Memory B cell (primary cell): ENCODE results near the gene MAB21L4.

Experiments
- ATAC-seq: fragments of 150-1000 bp; cut with Tn5 transposase; 2 replicates; pipeline ENCODE4 v1.10.0; 2021; ENCODE audit warnings: low read depth, mild to moderate bottlenecking, moderate library complexity
- DNase-seq, 2 donors: peaks; one replicate each; pipeline ENCODE4 v3.0.0; 2022; ENCODE audit warnings: low spot score in 2 of 2
- H3K27ac Mint-ChIP-seq: one replicate; pipeline ENCODE4 v1.8.0; 2022; ENCODE audit warnings: mild to moderate bottlenecking, moderate library complexity, mixed read lengths
- H3K27me3 Mint-ChIP-seq: one replicate; pipeline ENCODE4 v1.8.0; 2022; ENCODE audit warnings: mixed read lengths
- H3K36me3 Mint-ChIP-seq: one replicate; pipeline ENCODE4 v1.8.0; 2022; ENCODE audit warnings: mild to moderate bottlenecking, mixed read lengths
- H3K4me1 Mint-ChIP-seq: one replicate; pipeline ENCODE4 v1.8.0; 2022; ENCODE audit warnings: mixed read lengths
- H3K4me3 Mint-ChIP-seq: one replicate; pipeline ENCODE4 v1.8.0; 2022; ENCODE audit warnings: mild to moderate bottlenecking, moderate library complexity, mixed read lengths
- H3K9me3 Mint-ChIP-seq: one replicate; pipeline ENCODE4 v1.8.0; 2022; ENCODE audit warnings: mixed read lengths

The MAB21L4 gene

DNA sequence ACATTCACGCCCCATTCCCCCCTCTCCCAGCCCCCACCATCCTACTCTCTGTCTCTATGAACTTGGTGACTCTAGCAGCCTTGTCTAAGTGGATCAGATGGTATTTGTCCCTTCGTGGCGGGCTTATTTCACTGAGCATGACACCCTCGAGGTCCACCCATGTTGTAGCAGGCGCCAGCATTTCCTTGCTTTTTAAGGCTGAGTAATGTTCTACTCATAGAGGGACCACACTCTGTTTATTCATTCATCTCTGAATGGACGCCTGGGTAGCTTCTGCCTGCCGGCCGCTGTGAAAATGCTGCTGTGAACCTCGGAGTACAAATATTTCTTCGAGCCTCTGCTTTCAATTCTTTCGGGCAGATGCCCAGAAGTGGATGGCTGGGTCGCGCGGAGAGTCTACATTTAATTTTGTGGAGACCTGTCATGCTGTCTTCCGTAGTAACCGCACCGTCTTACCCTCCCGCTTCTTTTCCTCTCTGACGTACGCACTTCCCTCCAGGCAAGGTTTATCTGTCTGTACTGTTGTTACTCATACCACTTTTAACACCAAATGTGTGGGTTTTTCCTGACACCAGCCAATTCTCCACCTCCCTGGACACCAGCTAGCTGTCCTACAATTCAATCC is 15.8 kb upstream of the MAB21L4 start:
- H3K36me3 Mint-ChIP-seq: no peaks in the 10 kb centered on the region
- no peak overlapping the region for H3K4me3 Mint-ChIP-seq
- H3K27me3 Mint-ChIP-seq: peaks cover 21% of the 10 kb centered on the region
- H3K27ac Mint-ChIP-seq: no peak overlapping the region
- peaks cover 3% of the 10 kb centered on the region for H3K4me1 Mint-ChIP-seq
- H3K9me3 Mint-ChIP-seq: no peaks in the 10 kb centered on the region
- ATAC-seq: no peak
- no peak for DNase-seq

DNA sequence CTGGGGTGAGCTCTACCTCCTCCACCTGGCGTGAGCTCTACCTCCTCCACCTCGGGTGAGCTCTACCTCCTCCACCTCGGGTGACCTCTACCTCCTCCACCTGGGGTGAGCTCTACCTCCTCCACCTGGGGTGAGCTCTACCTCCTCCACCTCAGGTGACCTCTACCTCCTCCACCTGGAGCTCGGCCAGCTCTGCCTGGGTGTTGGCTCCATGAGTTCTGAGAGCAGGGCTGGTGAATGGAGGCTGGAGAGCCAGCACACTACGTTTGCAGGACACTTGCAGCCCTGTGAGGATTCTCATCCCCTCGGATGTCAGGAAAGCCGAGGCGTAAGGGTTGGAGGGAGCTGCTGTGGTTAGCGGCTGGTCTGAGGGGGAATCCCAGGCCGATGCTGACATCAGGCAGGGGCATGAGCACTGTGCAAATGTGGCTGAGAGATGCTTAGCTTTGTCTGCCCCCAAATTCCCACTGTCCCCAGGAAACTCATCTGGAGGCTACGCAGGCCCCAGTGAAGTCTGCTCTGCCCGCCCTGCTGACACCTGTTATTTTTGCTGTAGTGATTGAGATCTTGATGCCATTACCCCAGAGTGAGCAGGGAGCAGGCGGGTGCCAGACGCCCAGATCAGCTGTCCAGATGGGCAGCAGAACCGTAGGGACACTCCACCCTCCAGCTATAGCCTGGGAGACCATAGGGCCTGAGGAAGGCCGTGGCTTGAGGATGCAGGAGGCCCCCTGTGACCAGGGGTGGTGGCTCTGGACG is 13.4 kb upstream of the MAB21L4 start:
- Mint-ChIP-seq H3K27ac (no peak overlapping the region), H3K36me3 (no peaks in the 10 kb centered on the region), H3K27me3 (peaks cover 15% of the 10 kb centered on the region), H3K9me3 (no peaks in the 10 kb centered on the region), H3K4me1 (peaks cover 3% of the 10 kb centered on the region), H3K4me3 (no peak overlapping the region)
- ATAC-seq (no peak), DNase-seq (no peak)

DNA sequence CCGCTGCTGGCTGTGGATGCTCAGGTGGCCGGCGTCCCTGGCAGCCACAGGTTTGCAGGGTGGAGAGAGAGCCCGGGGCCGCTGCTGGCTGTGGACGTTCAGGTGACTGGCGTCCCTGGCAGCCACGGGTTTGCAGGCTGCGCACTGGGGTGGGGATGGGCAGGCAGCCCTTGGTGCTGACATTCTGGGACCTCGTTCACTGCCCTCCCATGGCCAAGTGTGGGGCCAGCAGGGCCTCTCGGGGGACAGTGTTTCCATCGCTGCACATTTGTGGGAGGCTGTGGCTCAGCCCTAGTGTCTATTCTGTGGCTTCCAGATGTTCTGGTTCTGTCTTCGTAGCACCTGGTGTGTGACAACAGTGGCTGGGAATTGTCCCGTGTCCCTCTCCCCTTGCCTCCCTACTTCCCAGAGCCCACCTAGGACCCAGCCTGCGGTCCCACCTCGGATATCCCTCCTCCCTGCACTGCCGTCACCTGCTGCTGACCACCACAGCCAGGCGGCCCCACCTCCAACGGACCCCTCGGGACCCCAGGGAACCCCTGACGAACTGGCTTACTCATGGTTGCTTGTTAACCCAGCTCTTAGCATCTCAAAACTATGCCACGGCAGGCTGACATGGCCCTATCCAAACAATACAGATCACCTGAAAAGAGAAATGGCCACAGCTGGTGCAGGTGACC is 11.1 kb upstream of the MAB21L4 start:
- DNase-seq (no peak), ATAC-seq (no peak)
- Mint-ChIP-seq H3K4me3 (no peak overlapping the region), H3K36me3 (no peaks in the 10 kb centered on the region), H3K4me1 (peaks cover 2% of the 10 kb centered on the region), H3K9me3 (no peaks in the 10 kb centered on the region), H3K27ac (no peak overlapping the region), H3K27me3 (peaks cover 5% of the 10 kb centered on the region)

DNA sequence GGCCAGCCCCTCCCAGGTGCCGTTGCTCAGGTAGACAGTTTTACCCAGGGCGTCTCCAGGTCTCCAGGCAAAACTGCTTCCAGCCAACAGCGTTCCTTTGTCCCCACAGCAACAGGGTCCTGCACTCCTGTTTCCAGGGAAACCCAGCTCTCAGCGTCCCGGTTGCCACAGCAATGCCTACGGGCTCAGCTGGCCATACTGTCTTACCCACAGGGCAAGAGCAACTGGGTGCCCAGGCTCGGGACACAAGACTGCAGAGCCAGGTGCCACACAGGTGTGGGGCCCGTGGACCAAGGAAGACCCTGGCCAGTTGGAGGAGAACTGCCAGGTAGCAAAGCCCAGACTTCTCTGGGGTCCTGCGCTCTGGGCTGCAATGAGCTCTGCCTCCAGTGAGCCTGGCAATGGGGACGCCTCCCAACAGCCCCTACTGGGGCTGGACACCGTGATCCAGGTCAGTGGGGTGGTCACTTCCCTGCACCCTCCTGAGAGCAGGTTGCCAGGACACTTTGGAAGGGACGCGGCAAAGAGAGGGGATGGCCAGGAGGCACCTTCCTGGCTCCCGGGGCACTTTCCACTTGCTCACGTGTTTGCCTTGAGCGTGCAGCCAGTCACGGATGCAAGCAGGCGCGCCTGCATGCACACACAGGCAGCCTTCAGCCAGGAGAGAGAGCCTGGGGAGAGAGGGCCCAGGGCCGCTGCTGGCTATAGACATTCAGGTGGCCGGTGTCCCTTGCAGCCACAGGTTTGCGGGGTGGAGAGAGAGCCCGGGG is 10.4 kb upstream of the MAB21L4 start, which contains the start of gene CROCC2:
TSS of gene CROCC2 (plus strand) at position 196 of the 770 bp plus-strand sequence. CDS start at position 374, 178 bp downstream.
- no peak within 1 kb of the TSS for H3K27ac Mint-ChIP-seq
- H3K4me3 Mint-ChIP-seq: no peak within 1 kb of the TSS
- DNase-seq (no peak), ATAC-seq (no peak)
- H3K27me3 Mint-ChIP-seq: peaks cover 2% of the 10 kb centered on the region
- no peaks in the 10 kb centered on the region for H3K4me1 Mint-ChIP-seq
- H3K36me3 Mint-ChIP-seq: no peaks in the 10 kb centered on the region
- H3K9me3 Mint-ChIP-seq: no peaks in the 10 kb centered on the region

DNA sequence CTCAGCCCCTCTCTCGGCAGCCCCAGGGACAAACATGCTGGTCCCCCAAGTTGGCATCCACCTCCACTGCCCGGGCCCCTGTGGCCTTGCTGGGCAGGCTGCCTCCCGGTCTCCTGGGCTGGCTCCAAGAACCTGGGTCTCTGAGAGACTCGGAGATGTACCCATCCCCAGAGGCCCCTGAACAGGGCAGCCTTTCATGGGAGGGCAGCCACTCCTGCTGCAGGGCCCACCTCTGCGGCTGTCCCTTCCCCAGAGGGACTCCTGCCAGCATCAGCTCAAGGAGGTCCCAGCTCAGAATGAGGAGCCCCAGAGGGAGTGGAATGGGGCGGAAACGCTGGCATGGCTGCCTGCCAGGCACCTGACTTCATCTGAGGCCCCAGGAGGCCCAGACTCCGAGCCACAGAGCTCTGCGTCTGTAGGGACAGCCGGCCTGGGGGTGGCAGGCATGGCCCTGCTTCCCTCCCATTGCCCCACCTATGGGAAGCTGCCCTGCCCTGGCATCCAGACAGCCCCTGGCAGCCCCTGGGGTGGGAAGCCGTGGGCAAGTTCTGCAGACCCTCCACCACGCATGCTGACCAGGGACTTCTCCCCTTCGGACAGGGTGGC is 9.3 kb upstream of the MAB21L4 start:
- Mint-ChIP-seq H3K9me3 (peaks cover 1% of the 10 kb centered on the region), H3K36me3 (no peaks in the 10 kb centered on the region), H3K27me3 (no peaks in the 10 kb centered on the region), H3K4me3 (no peak overlapping the region), H3K27ac (no peak overlapping the region), H3K4me1 (peaks cover 2% of the 10 kb centered on the region)
- ATAC-seq (no peak), DNase-seq (no peak)

DNA sequence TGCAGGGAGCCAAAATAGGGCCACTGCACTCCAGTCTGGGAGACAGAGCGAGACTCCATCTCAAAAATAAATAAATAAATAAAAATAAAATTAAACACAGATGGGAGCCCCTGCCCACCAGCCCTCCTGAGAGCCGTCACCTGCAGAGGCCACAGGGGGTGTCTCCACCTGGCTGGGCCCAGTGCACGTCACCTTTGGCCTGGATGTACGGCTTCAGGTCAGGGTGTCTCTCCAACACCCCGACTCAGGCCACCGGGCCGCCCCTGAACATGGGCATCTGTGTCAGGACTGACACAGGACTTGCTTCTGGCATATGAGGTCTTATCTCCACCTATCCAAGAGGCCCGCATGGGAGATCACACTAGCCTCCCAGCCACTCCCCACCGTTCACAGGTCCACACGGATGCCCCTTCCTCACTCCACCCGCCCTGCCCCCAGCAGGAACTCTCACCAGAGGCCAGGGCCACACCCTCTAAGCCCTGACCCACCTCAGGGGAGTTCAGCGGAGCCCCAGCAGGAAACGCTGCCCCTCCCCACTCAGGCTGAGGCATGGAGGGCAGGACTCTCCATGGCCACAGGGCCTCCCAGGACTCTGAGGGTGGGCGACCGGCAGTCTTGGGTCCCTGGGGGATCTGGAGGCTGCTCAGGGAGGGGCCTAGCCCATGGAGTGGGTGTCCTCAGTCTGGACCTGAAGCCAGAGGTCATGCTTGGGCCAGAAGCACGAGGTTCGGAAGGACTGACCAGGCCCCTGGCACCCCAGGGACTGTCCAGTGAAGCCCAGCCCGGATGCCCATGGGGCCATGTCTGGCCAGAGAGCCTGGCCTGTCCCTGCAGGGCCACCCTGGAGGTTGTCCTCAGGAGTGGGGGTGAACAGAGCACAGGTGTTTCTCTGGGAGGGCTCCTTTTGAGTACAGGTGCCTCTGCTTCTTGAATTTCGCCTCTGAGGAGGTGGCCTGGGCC is 8.5 kb upstream of the MAB21L4 start:
- no peak overlapping the region for H3K4me3 Mint-ChIP-seq
- peaks cover 1% of the 10 kb centered on the region for H3K9me3 Mint-ChIP-seq
- H3K27me3 Mint-ChIP-seq: no peaks in the 10 kb centered on the region
- DNase-seq (no peak), ATAC-seq (no peak)
- H3K4me1 Mint-ChIP-seq: peaks cover 2% of the 10 kb centered on the region
- H3K27ac Mint-ChIP-seq: no peak overlapping the region
- no peaks in the 10 kb centered on the region for H3K36me3 Mint-ChIP-seq

DNA sequence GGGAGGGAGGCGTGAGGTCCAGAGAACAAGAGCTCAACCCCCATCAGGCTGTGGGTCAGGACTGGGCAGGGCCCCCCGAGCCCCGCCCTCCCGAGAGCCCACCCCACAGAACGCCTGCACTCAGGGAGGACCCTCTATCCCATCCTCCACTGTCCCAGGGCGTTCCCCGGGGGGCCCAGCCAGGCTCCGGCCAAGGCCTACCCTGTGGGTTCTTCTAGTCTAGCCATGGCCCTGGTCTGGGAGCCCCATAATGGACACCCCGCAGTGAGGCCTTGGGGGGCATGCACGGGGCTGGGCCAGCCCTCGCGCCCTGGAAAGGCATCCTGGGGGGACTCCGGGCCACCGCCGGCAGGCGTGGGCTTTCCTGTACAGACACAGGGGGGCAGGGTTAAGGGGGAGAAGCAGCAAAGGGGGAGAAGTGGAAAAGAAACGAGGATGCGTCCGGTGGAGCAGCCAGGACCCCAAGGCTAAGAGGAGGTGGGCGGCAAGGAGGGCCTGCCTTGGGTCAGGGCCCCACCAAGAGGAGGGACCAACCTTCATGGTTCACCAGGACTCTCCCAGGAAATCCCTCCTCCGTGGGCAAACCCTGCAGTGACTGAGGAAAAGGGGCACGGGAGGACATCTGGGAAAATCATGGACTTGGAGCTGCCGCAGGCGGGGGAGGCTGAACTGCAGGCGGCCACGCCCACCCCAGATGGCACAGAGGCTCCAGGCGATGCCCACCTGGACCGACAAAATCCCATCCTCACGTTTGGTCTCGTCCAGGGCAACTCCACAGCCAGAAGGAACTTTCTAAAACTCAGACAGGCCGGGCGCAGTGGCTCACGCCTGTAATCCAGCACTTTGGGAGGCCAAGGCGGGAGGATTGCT is 7.5 kb upstream of the MAB21L4 start:
- DNase-seq (no peak), ATAC-seq (no peak)
- H3K9me3 Mint-ChIP-seq: peaks cover 1% of the 10 kb centered on the region
- no peak overlapping the region for H3K27ac Mint-ChIP-seq
- H3K4me1 Mint-ChIP-seq: peaks cover 2% of the 10 kb centered on the region
- H3K36me3 Mint-ChIP-seq: no peaks in the 10 kb centered on the region
- H3K4me3 Mint-ChIP-seq: no peak overlapping the region
- H3K27me3 Mint-ChIP-seq: no peaks in the 10 kb centered on the region

DNA sequence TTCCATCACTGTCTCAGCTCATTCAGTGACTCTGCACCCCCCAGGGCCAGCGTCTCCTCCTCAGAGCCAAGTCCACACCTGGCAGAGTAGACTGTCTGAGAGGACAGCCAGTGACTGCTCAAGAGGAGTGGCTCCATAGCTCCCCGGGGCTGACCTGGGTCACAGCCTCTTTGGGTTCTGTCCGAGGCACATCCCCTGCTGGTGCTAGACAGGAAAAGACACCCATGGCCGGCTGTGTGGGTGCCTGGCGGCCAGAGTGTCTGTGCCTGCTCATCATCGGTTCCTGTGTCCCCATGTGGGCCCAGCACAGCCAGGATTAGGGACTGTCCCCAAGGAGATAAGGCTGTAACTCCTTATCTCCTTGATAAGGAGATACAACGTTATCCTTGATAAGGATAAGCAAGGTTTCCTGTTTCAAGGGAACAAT is 6.7 kb upstream of the MAB21L4 start:
- Mint-ChIP-seq H3K4me1 (peaks cover 2% of the 10 kb centered on the region), H3K9me3 (peaks cover 1% of the 10 kb centered on the region), H3K36me3 (no peaks in the 10 kb centered on the region)

DNA sequence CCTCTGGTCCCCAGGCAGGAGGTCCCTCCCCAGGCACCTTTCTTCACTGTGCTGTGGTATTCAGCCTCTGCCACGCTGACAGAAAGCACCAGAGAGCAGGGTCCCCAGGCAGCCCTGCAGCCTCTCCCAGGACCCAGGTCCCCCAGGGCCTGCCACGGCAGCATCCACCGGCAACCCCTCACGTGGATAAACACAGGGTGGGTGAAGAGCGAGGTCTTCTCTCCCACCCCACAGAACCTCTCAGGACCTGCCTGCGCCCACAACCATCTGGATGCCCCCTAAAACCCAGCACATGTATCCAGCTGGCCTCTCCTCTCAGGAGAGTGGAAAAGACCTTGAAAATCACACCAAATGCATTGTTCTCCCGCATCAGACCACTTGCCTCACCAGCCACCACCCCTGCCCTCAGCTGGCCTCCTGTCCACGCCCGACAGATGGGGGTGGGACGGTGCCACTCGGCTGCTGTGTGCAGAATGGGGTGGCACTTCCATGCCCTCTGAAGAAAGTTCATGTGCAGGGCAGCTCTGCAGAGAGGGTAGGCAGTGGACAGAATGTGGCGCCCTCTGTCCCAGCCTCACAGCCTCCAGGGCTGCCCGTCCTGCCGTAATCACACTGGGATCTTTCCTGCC is 6.1 kb upstream of the MAB21L4 start:
- H3K4me3 Mint-ChIP-seq: no peak overlapping the region
- H3K27me3 Mint-ChIP-seq: peaks cover 8% of the 10 kb centered on the region
- no peak for ATAC-seq
- peaks cover 1% of the 10 kb centered on the region for H3K9me3 Mint-ChIP-seq
- no peak for DNase-seq
- H3K27ac Mint-ChIP-seq: no peak overlapping the region
- H3K36me3 Mint-ChIP-seq: no peaks in the 10 kb centered on the region
- H3K4me1 Mint-ChIP-seq: peaks cover 2% of the 10 kb centered on the region

More for the DNA sequence above, 6.7 kb upstream of the MAB21L4 start:
- no peak for DNase-seq
- Mint-ChIP-seq H3K27me3 (peaks cover 5% of the 10 kb centered on the region), H3K27ac (no peak overlapping the region), H3K4me3 (no peak overlapping the region)
- ATAC-seq: no peak

DNA sequence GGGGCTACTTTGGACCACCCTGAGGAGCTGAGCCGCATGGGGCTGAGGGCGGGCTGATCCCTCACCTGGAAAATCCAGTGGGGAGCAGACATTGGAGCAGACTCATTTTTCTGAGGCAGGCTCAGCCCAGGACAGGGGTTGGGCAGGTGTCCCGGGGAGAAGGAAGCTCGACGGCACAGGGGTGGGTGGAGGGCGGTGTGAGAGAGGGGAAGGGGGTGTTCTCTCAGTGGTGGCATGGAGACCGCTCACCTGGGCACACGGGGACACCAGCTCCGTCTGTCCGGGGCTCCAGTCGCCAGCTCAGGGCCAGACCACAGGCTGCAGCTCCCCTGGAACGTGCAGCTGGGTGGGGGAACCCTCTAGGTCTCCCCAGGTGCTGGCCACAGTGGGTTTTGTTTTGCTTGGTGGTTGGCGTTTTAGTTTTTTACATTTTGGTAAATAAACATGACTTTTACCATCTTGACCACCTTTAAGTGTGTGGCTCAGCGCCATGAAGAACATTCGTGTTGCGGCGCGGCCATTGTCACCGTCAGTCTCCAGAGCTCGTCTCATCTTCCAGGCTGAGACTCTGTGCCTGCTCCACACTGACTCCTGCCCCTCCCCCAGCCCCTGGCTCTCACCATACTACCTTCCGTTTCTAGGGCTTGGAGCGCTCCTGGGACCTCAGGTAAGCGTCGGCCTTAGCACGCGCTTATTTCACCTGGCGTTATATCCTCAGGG is 4.3 kb upstream of the MAB21L4 start:
- no peak overlapping the region for H3K27ac Mint-ChIP-seq
- peaks cover 1% of the 10 kb centered on the region for H3K9me3 Mint-ChIP-seq
- ATAC-seq (no peak), DNase-seq (no peak)
- H3K36me3 Mint-ChIP-seq: no peaks in the 10 kb centered on the region
- peaks cover 2% of the 10 kb centered on the region for H3K4me1 Mint-ChIP-seq
- no peak overlapping the region for H3K4me3 Mint-ChIP-seq
- peaks cover 8% of the 10 kb centered on the region for H3K27me3 Mint-ChIP-seq

DNA sequence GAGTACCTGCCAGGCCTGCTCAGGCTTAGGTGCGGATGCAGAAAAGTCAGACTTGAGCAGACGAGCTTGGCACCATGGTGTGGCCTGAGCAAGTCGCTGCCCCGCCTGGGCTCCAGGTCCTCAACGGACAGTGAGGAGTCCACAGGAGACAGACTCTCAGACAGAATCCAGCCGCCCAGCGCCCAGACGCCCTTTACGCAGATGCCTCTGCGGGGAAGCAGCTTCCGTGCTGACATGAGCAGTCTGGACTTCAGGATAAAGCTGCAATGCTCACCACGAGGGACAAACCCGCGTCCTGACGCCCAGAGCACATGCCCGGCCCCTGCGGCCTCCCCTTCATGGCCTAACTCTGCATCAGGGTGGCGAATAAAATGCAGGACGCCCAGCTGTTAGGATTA is 3.5 kb upstream of the MAB21L4 start:
- ATAC-seq: no peak
- H3K4me3 Mint-ChIP-seq: no peak overlapping the region
- peaks cover 2% of the 10 kb centered on the region for H3K4me1 Mint-ChIP-seq

More for the DNA sequence above, 3.5 kb upstream of the MAB21L4 start:
- H3K27ac Mint-ChIP-seq: no peak overlapping the region
- no peaks in the 10 kb centered on the region for H3K36me3 Mint-ChIP-seq
- peaks cover 1% of the 10 kb centered on the region for H3K9me3 Mint-ChIP-seq
- DNase-seq: no peak
- peaks cover 8% of the 10 kb centered on the region for H3K27me3 Mint-ChIP-seq
